HG02938 (cell line): ENCODE data around the gene TGFBR2.

Experiments used
- ATAC-seq: cut with Tn5 transposase; IDR thresholded peaks from one replicate; pipeline ENCODE4 v1.9.1; 2021; ENCODE audit warnings: mild to moderate bottlenecking, moderate library complexity; ENCODE audit not compliant: unreplicated experiment

Gene TGFBR2

DNA sequence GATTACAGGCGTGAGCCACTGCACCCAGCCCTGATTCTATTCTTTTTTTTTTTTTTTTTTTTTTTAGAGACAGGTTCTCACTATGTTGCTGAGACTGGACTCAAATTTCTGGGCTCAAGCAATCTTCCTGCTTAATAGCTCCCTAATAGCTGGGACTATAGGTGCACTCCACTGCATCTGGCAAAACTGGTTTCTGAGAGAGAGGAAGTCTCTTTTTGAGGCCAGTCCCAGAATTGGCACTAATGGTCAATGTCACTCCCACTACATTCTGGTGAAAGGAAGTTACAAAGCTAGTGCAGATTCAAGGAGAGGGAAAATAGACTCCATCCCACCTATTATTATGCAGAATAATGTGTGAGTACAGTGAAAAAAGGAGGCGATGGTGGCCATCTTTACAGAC, 5.8 kb upstream of the TGFBR2 start:
- no peak for ATAC-seq

DNA sequence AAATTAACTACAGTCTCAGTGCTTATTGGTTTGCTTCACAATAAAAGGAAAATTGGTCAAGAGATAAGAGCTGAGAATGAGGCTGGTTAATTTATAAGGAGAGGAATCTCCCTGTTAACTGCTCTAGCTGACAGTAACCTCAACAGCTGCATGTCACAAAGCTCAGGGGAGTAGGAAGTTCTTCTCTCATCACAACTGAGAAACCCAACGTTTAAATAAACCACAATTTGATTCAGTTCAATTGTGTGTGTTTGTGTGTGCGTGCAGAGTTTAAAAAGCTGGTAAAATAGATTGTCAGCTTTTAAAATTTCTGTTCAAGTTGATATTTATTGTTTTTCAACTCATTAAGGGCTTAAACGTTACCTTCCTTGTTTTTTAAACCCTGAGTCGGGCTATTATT, 3.5 kb upstream of the TGFBR2 start:
- ATAC-seq = no peak

DNA sequence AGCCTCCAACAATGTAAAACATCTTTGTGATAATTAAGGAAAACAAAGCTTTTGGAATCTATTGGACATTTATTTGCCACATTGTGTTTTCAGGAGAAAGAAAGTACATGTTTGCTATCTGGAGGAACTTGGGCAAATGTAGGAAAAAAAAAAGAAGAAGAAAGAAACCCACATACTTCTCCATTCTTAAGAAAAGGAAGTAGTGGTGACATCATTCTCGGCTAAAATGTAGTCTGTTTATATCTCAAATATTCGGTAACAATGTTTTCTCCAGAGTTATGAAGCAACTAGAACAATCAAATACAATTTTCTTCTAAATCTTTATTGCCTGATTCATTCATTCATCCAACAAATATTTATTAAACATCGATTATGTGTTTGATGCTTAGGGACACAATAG, 2.3 kb upstream of the TGFBR2 start:
- ATAC-seq = no peak

DNA sequence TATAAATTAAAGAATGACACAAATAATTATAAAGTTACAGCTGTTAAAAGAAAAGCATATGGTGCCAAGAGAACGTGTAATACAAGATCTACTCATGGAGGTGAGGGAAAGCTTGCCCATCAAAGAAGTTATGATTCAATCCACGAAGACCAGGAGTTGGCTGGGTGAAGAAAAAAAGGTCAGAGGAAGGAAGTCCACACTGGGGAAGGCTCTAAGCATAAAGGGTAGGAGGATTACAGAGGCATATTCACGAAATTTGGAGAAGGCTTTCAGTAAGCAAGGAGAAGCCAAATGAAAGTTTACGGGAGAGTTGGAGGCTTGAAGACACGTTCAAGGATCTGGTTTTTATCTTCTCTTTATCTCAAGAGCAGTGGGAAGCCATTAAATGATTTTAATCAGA, 1.8 kb upstream of the TGFBR2 start:
- ATAC-seq = no peak

DNA sequence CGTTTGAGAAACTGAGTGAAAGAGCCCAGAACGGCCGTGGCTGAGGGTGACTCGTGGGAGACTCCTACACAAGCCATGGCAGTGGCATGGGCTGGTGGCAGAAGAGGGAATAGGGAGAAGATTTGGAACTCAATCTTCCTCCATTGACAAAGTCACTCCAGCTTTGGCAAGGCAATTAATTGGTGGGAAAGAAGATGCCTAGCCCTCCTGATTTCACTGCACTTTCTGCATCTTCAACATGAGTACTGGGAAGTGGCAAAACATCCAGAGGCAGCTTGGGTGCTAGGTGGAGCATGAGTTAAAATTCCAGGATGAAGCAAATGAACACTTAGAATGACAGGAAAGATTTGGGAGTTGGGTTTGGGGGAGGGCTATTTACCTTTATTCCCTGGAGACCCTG, 1.4 kb upstream of the TGFBR2 start:
- no peak for ATAC-seq

DNA sequence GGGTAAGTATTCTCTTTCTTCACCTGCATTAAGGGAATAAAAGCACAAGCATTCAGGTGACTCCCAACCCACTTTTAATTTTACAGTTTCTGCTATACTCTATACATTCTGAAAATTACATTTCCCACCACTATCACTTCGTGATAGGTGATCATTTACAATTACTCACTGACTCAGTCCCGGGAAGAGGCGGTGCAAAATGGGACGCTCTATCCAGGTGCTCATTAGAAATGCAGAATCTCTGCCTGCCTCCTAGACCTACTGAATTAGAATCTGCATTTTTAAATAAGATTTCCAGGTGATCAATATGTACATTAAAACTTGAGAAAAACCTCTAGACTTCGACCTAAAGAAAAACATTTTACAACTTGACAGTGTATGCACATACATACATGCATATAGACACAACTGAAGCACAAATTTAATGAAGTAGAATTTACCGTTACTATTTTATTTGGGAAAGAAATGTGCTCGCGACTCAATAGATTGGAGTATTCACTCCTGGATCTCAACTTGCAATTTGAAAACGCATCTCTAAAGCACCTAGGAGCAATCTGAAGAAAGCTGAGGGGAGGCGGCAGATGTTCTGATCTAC, 598 bp upstream of the TGFBR2 start:
- ATAC-seq = no peak

- ATAC-seq = peak; percentile 48
Observed at GRCh38 chr3:30607032-30607833, 832 bp downstream of the TGFBR2 start.

DNA sequence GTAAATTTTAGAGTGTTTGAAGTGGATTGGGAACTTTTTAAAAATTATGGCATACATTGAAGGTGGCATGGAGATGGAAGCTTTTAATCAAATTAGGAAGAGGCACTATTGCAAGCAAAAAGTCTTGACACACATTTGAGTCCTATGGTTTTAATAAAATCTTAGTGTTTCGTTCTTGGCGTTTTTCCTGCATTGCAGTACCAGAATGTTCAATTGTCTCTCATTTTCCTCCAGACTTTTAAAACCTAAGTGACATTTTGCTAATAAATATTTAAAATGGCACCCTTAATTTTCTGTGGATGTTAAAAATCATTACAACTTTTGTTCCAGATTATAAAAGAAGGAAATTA, 2.2 kb downstream of the TGFBR2 start:
- no peak for ATAC-seq

DNA sequence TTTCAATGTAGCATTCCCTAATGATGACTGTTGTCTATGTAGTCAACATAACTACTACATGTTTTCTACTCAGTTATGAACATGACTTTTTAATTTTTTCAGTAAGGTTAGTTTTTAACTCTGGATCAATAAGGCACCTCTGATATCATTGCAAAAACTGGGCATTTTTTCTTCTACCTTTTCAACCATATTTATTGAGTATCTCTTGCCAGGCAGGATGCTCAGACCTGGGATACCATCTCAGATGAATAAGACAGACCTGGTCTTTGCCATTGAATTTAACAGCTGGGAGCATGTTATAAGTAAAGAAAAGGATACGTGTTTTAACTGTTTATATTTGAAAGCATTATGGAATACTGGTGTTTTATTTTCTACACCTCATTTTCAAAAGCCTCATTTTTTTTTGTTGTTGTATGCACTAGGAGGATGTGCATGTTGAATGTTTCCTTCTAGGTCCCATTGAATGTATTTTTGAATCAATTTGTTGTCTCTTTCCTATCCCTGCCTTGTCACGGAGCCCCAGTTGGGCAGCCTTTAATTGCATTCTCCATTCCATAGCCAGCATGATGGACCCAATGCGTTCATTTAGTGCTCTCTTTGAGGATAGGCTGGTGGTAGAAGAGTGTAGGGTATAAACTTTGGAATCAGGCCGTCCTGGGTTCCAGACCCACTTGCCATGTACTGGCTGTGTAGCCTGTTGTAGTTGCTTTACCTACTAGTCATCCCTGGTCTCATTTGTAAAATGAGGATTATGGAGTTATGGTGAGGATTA, 3.7 kb downstream of the TGFBR2 start:
- ATAC-seq = no peak

GRCh38 chr3:30610702-30611368, 4.4 kb downstream of the TGFBR2 start:
- ATAC-seq = no peak

DNA sequence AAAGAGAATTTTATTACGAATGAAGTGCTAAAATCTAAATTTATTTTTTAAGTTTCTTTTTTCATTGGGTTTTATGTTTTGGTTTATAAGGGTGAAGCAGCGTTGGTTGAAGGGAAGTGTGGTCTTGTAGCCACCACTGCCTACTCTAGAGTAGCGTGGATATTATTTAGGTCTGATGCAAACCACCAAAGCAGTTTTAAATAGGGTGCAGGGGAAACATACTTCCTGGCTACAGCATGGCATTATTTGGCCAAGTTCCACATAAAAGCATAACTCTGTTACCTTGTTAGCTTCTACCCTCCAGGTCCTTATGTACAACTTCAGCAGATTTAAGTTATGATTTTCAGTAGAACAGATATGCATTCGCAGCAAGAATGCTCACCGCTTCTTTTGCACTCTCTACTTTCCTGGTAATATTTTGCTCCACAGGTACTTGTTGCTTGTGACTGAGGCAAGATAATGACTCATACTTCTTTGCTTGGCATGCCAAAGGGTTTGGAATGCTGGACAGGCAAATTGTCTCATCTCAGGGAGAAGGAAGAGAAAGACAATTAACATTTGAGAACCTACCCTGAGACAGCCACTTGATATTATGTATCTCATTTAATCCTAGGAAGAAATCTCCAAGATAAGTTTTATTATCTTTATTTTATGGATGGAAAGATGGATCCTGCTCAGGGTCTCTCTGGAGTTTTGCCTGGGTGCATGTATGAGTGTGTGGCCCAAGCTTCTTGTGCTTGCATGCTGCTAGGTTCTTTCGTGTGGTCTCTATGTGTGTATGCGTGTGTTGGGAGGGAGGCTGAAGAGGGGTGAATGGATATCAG, 5.4 kb downstream of the TGFBR2 start:
- no peak for ATAC-seq

GRCh38 chr3:30612437-30613132, 6.2 kb downstream of the TGFBR2 start:
- ATAC-seq = no peak

DNA sequence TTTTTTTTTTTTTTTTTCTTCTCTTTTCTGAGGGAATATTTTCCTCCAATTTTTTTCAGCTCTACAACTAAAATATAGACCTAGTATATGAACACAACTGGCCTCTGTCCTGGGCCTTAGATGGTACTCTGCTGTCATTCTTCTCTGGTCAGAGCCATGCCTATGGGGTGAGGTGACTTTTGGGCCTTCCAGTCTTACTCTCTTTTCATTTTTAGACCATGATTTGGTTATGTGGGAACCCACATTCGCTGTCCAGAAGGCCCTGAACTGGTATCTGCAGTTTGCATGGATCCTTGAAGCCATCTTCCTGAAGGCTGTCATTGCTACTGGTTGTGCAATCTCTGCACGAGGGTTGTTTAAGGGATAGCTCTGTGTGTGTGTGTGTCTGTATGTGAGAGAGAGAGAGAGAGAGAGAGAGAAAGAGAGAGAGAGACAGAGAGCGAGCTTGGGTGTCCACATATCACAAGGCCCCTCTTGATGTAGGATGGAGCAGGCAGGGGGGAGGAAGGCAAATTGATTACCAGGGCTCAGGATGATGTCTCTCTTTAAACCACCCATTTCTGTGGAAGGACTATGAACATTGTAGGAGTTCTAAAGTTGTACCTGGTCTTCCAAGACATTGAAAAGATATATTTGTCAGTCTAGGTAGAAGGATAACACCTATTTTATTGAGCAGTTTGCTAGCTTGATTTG, 6.9 kb downstream of the TGFBR2 start:
- no peak for ATAC-seq

DNA sequence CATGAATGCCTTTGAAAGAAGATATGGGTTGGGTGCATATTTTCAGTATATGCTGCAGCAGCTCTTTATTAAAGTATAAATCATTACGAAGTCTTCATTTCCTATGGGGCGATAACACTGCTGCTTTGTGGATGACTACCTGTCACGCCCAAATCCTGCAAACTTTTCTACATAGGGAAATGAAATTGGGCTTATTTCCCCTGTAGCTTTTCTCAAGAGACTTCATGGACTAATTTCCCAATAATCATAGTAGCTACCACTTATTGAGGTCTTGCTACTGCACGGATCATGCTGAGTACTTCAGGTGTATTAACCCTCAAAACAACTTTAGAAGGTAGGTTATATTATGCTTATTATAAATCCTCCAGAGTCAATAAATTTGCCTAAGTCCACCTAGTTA, 8.0 kb downstream of the TGFBR2 start:
- ATAC-seq = no peak

- ATAC-seq = no peak
Observed at GRCh38 chr3:30614943-30615342, 8.5 kb downstream of the TGFBR2 start.

- ATAC-seq = no peak
Observed at GRCh38 chr3:30615615-30616346, 9.4 kb downstream of the TGFBR2 start.

DNA sequence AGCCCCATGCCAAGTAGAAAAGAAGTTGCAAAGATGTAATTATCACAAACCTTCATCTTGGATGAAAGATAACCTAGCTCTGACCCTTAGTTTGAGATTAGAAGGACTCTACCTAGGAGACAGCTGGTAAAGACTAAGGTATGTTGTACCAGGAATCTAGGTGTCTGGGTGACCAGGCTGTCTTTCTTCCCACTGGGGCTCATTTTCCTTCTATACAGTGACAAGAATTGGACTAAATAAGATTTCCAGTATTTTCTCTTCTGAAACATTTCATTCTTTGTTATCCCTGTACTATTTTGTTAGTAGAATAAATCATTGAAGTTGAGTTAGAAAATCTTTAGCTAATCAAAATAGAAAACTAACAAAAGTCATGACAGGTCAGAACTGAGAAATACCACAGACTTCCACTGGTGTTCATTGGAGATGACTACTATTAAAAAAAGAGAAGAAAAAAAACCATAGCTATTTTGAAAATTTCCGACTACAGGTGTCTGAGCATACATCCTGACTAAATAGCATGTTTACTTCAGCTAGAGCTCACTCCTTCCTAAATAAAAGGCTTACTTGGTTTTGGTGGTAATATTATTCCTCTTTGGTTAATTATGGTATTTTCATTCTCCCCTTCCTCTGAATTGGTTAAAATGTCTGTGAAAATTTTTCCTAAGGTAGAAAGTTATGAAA, 10.1 kb downstream of the TGFBR2 start:
- no peak for ATAC-seq

DNA sequence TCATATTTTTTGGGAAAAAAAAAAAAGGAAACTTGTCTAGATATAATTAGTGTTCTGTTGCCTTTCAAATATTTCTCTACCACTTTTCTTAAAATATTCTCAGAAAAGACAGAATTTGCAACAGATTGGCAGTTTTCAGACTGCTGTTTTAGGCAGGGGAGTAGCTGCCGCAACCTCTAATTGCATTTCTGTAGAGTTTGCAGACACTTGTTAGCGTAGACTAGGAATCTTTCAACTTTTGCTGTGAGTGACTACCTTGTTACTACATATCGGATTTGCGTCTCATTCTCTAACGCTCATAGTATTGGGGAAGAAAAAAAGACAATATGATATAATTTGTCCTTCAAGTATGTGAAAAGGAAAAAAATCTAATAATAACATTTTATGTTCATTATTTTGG, 10.7 kb downstream of the TGFBR2 start:
- ATAC-seq = no peak
